K562 (cell line): ENCODE measurements around the gene ADAMTS2. TPM values are rescaled to one million over a fixed set of nuclear protein-coding genes. Genes with fewer than 3 reads are reported as not detected.

Source experiments
- ATAC-seq: fragments of 200-7000 bp; cut with Tn5 transposase; 3 replicates; pipeline ENCODE4 v1.9.1; 2020; ENCODE audit warnings: moderate library complexity
- BruUV-seq: library from RNA; stranded (reverse); fragments of 400-500 nt; replicated peaks from 2 replicates; lab custom pipeline; 2021; lab: Mats Ljungman, UMichigan
- CTCF ChIA-PET: fragments of 300-600 bp; formaldehyde crosslinking; extraction: SDS; loops from one replicate; lab custom pipeline; 2021; ENCODE audit warnings: low intra/inter-chr PET ratio; lab: Yijun Ruan, JAX
- POLR2A ChIA-PET: fragments of 300-600, 350-650 bp; sonication (Branson Sonifier 250); formaldehyde crosslinking; extraction: SDS; loops from one replicate; lab custom pipeline; 2021; ENCODE audit warnings: antibody characterized with exemption, inconsistent platforms; lab: Yijun Ruan, JAX
- DNase-seq, 4 experiments: peaks; one replicate each; pipeline versions ENCODE4 v3.0.0 to v3.0.0-alpha.2; 2011 to 2018; ENCODE audit warnings: low spot score in 3 of 4, mixed read lengths in 3 of 4; ENCODE audit errors: extremely low read depth in 1 of 4
- FAIRE-seq: peaks from 2 replicates; lab custom pipeline; 2011; peaks lifted over from hg19 to GRCh38; lab: Jason Lieb, UNC
- H2AFZ ChIP-seq: 2 replicates; pipeline ENCODE4 v1.6.0; 2011; ENCODE audit warnings: low read depth, low read length, control low read depth, inconsistent platforms
- H3K27ac ChIP-seq: fragments of 200-600 bp; 3 replicates; pipeline ENCODE4 v1.8.0; 2011; ENCODE audit warnings: low read depth, mild to moderate bottlenecking, control low read depth, inconsistent platforms, low read length, moderate library complexity, mixed read lengths; ENCODE audit errors: extremely low read depth
- H3K27me3 ChIP-seq, 2 experiments: fragments of 300-600 bp in 1 of 2; 2 replicates in 1 of 2; 3 replicates in 1 of 2; pipeline versions ENCODE4 v1.6.0 to v1.8.0; 2011; ENCODE audit warnings: inconsistent platforms in 2 of 2, low read length in 2 of 2, mild to moderate bottlenecking in 1 of 2, mixed read lengths in 1 of 2, moderate library complexity in 1 of 2; ENCODE audit not compliant: control insufficient read depth in 2 of 2, insufficient read depth in 2 of 2
- H3K36me3 ChIP-seq: fragments of 300-600 bp; 3 replicates; pipeline ENCODE4 v1.8.0; 2011; ENCODE audit warnings: mild to moderate bottlenecking, low read length, inconsistent platforms; ENCODE audit not compliant: control insufficient read depth, insufficient read depth
- H3K4me1 ChIP-seq, 2 experiments: fragments of 200-600 bp in 1 of 2; replicated peaks in 1 of 2; 2 replicates in 1 of 2; 3 replicates in 1 of 2; pipeline versions ENCODE4 v1.5.1 to v1.8.0; 2011; ENCODE audit warnings: inconsistent platforms in 2 of 2, low read length in 2 of 2, mild to moderate bottlenecking in 1 of 2, mixed read lengths in 1 of 2, moderate library complexity in 1 of 2; ENCODE audit not compliant: control insufficient read depth in 2 of 2, insufficient read depth in 2 of 2
- H3K4me2 ChIP-seq: 2 replicates; pipeline ENCODE4 v1.6.1; 2011; ENCODE audit warnings: low read length, control low read depth, inconsistent platforms, mixed read lengths; ENCODE audit not compliant: insufficient read depth
- H3K4me3 ChIP-seq: fragments of 200-600 bp; sonication (generic), shearing (Covaris generic); 2 replicates; pipeline ENCODE4 v1.5.1; 2016; ENCODE audit warnings: control low read depth, inconsistent platforms
- H3K79me2 ChIP-seq: fragments of 200-600 bp; 3 replicates; pipeline ENCODE4 v1.8.0; 2011; ENCODE audit warnings: low read length, inconsistent platforms; ENCODE audit not compliant: control insufficient read depth, insufficient read depth
- H3K9ac ChIP-seq, 2 experiments: 2 replicates each; pipeline versions ENCODE4 v1.6.0 to v1.6.1; 2011; ENCODE audit warnings: low read depth in 2 of 2, low read length in 2 of 2, control low read depth in 1 of 2, inconsistent platforms in 1 of 2, mild to moderate bottlenecking in 1 of 2, mixed read lengths in 1 of 2; ENCODE audit not compliant: insufficient read depth in 1 of 2
- H3K9me1 ChIP-seq: one replicate; pipeline ENCODE4 v1.6.0; 2011; ENCODE audit warnings: inconsistent platforms, mild to moderate bottlenecking, low read length, moderate library complexity; ENCODE audit not compliant: control insufficient read depth, insufficient read depth
- H3K9me3 ChIP-seq: replicated peaks from 2 replicates; pipeline ENCODE4 v1.5.1; 2011; ENCODE audit warnings: low read depth, low read length, inconsistent platforms; ENCODE audit not compliant: control insufficient read depth, insufficient read depth
- H4K20me1 ChIP-seq: replicated peaks from 2 replicates; pipeline ENCODE4 v1.6.1; 2011; ENCODE audit warnings: low read length, inconsistent platforms, mixed read lengths; ENCODE audit not compliant: control insufficient read depth, insufficient read depth
- ATF7 ChIP-seq: fragments of 450-650 bp; IDR thresholded peaks from 2 replicates; pipeline ENCODE4 v1.7.1; 2014; ENCODE audit warnings: mild to moderate bottlenecking, moderate library complexity
- EP300 ChIP-seq: IDR thresholded peaks from 2 replicates; pipeline ENCODE4 v1.6.1; 2012; ENCODE audit warnings: low read length, improper control_type of control experiment
- ETS2 ChIP-seq: IDR thresholded peaks from 2 replicates; pipeline ENCODE4 v1.6.1; 2016; ENCODE audit warnings: borderline replicate concordance, missing genetic modification characterization, mild to moderate bottlenecking, moderate library complexity, missing compliant biosample characterization; ENCODE audit not compliant: poor library complexity, severe bottlenecking
- MTA2 ChIP-seq: fragments of 450-650 bp; IDR thresholded peaks from 2 replicates; pipeline ENCODE4 v1.6.1; 2016; ENCODE audit warnings: low read depth
- PCBP2 ChIP-seq: fragments of 200-400 bp; formaldehyde crosslinking; IDR thresholded peaks from 2 replicates; pipeline ENCODE4 v1.6.1; 2018; ENCODE audit warnings: low read length, low read depth, mild to moderate bottlenecking, moderate library complexity; ENCODE audit not compliant: poor library complexity, severe bottlenecking
- RFX1 ChIP-seq: fragments of 450-650 bp; IDR thresholded peaks from 2 replicates; pipeline ENCODE4 v1.6.1; 2016; ENCODE audit warnings: mild to moderate bottlenecking, moderate library complexity
- SRSF3 ChIP-seq: fragments of 200-400 bp; formaldehyde crosslinking; IDR thresholded peaks from 2 replicates; pipeline ENCODE4 v1.6.1; 2016; ENCODE audit warnings: mild to moderate bottlenecking, low read length, moderate library complexity; ENCODE audit not compliant: insufficient read depth
- ZNF696 ChIP-seq: fragments of 250-450 bp; sonication (Bioruptor Pico); conservative IDR thresholded peaks from 2 replicates; pipeline ENCODE4 v1.4.0; 2020; ENCODE audit warnings: mild to moderate bottlenecking, moderate library complexity
- ZNF717 ChIP-seq: fragments of 250-450 bp; sonication (Bioruptor Pico); IDR thresholded peaks from 2 replicates; pipeline ENCODE4 v1.5.0; 2021
- WGBS: fragments of 100-300 bp; shearing (Covaris generic); methylation state at CpG from one replicate; pipeline ENCODE4 v1.1.6; 2016; ENCODE audit warnings: low coverage, mixed read lengths; ENCODE audit not compliant: insufficient coverage; ENCODE audit errors: missing lambda C conversion rate; 5-methylcytosine and 5-hydroxymethylcytosine counted together
- in situ Hi-C: fragments of 300-500 bp; cut with MboI; formaldehyde crosslinking; loops from 4 replicates; pipeline ENCODE4 v1.15.0; 2018; ENCODE audit warnings: inconsistent platforms, mixed read lengths
- intact Hi-C: fragments of 100-400 bp; cut with micrococcal nuclease; formaldehyde crosslinking; loops from 2 replicates; pipeline ENCODE4 v1.14.2; 2022
- polyA plus RNA-seq, 8 experiments: library from polyadenylated mRNA; depleted of rRNA in 4 of 8; stranded (reverse) in 5 of 8; unstranded in 3 of 8; fragments of >200 nt; fragmentation: Nextera tagmentation in 2 of 8; fragmentation: Illumina TruSeq in 1 of 8; extraction: Ambion mirVana in 2 of 8; extraction: Trizol in 1 of 8; gene quantifications; 2 replicates each; pipeline versions ENCODE4 v1.2.1 to v1.2.3, GENCODE V29; 2011 to 2014; ENCODE audit warnings: inconsistent platforms in 1 of 8, missing spikeins in 1 of 8
- total RNA-seq, 7 experiments: library from RNA; depleted of rRNA in 6 of 7; stranded (reverse); fragments of >200 nt in 6 of 7; fragmentation: Illumina TruSeq in 2 of 7; extraction: Trizol in 2 of 7; gene quantifications; 2 replicates each; pipeline versions ENCODE4 v1.2.1 to v1.2.3, GENCODE V29; 2011 to 2021; ENCODE audit warnings: low replicate concordance in 1 of 7
- TF ChIP-seq, protein P1 (sequence below): fragments of 250-450 bp; sonication (Bioruptor Pico); IDR thresholded peaks from 2 replicates; pipeline ENCODE4 v1.5.0; 2021
- TF ChIP-seq, protein P2 (sequence below): fragments of 200-400 bp; formaldehyde crosslinking; IDR thresholded peaks from 2 replicates; pipeline ENCODE4 v1.6.1; 2017; ENCODE audit warnings: mild to moderate bottlenecking, low read depth, low read length, moderate library complexity
- TF ChIP-seq, protein P3 (sequence below): fragments of 450-650 bp; IDR thresholded peaks from 2 replicates; pipeline ENCODE4 v1.6.1; 2016; ENCODE audit warnings: missing biosample characterization, missing genetic modification characterization
- TF ChIP-seq, protein P4 (sequence below), 3 experiments: IDR thresholded peaks in 2 of 3; conservative IDR thresholded peaks in 1 of 3; 2 replicates each; pipeline ENCODE4 v1.5.1; 2011 to 2012; ENCODE audit warnings: low read length in 3 of 3, mild to moderate bottlenecking in 3 of 3, control low read depth in 2 of 3, improper control_type of control experiment in 1 of 3, inconsistent platforms in 1 of 3, low read depth in 1 of 3, mixed read lengths in 1 of 3, moderate library complexity in 1 of 3; ENCODE audit not compliant: insufficient read depth in 2 of 3

The ADAMTS2 gene
- total and polyA plus RNA-seq, 9 of the 15 experiments (the other 6 are each of a cell fraction or from before 2014, with no cell fraction given), result not detected

DNA sequence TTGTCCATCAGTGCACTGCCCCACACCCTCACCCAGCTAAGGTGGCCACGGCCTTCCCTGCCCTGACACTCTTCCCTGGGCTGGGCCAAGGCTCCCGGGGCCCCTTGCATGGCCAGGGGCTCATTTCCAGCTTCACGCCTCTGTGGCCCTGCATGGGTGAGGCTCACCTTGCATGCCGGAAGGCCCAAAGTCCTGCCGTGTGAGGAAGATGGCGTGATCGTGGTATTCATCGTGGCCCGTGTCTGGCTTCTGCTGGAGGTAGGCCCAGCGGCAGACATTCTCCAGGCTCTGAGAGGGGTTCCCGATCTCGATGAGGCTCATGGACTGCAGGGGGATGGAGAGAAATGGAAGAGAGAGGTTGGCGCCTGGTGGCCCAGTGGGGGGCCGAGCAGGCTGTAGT lies 186.7 kb downstream of the ADAMTS2 start (continued):
- TF ChIP-seq, protein P1, sequence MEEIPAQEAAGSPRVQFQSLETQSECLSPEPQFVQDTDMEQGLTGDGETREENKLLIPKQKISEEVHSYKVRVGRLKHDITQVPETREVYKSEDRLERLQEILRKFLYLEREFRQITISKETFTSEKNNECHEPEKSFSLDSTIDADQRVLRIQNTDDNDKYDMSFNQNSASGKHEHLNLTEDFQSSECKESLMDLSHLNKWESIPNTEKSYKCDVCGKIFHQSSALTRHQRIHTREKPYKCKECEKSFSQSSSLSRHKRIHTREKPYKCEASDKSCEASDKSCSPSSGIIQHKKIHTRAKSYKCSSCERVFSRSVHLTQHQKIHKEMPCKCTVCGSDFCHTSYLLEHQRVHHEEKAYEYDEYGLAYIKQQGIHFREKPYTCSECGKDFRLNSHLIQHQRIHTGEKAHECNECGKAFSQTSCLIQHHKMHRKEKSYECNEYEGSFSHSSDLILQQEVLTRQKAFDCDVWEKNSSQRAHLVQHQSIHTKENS (CRISPR knock-in tag), result no peak
- TF ChIP-seq, protein P2, sequence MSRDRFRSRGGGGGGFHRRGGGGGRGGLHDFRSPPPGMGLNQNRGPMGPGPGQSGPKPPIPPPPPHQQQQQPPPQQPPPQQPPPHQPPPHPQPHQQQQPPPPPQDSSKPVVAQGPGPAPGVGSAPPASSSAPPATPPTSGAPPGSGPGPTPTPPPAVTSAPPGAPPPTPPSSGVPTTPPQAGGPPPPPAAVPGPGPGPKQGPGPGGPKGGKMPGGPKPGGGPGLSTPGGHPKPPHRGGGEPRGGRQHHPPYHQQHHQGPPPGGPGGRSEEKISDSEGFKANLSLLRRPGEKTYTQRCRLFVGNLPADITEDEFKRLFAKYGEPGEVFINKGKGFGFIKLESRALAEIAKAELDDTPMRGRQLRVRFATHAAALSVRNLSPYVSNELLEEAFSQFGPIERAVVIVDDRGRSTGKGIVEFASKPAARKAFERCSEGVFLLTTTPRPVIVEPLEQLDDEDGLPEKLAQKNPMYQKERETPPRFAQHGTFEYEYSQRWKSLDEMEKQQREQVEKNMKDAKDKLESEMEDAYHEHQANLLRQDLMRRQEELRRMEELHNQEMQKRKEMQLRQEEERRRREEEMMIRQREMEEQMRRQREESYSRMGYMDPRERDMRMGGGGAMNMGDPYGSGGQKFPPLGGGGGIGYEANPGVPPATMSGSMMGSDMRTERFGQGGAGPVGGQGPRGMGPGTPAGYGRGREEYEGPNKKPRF, result no peak
- no peak for TF ChIP-seq RFX1

DNA sequence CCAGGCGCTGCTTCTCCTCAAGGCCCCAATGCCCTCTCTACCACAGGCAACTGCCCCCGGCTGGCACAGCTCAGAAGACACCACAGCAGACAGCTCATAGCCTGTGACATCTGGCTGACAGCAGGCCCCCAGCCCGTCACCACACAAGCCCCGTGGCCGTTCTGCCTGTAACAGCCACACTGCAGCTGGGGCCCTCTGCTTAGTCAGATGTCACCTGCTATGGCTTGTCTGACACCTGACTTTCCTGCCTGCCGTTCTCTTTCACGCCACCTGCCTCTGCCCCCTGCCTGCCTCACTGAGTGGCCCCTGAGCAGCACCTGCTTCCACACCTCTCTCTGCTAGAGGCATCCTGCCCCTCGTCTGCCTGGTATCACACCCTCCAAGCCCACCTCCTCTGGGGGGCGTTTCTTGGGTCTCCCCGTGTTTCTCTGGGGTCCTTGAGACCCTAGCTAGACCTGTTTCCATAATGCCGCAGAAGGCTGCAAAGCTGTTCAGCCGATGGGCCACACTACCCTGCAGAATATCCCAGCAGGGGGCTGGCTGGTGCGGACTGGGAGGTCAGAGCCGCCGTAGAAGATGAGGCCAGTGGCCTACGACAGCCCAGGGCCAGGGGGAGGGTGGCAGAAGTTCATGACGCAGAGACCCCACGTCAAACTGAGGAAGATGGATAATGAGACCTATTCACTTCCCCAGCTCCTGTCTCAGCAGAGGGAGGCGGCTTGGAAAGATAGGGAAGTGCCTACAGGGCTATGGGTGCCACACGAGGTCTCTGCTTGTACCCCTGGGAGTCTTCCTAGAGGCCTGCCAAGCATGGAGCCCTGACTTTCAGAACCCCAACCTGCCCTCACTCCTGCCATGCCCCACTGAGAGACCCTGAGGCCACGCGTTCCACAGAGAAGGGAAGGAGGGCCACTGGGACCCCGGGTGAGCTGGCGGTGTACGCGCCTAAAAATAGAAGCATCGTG lies 190.0 kb downstream of the ADAMTS2 start:
- Histone ChIP-seq H3K36me3 (no peaks in the 10 kb centered on the region), H3K27me3 (peaks cover 0 to 62% of the 10 kb centered on the region in 2 experiments; a peak in 3 of 5 replicates), H3K4me1 (peaks cover 0 to 15% of the 10 kb centered on the region in 2 experiments; a peak in 2 of 5 replicates), H2AFZ (no peak overlapping the region), H3K4me3 (no peak overlapping the region), H4K20me1 (no peaks in the 10 kb centered on the region), H3K9ac (no peak overlapping the region; a peak in 1 of 4 replicates), H3K4me2 (no peak overlapping the region), H3K9me1 (no peaks in the 10 kb centered on the region), H3K27ac (no peak overlapping the region), H3K9me3 (no peaks in the 10 kb centered on the region), H3K79me2 (no peaks in the 10 kb centered on the region)
- no peak for ATAC-seq
- intact Hi-C loops, result no loop called here
- BruUV-seq, result no TSS peak
- no peak for DNase-seq
- POLR2A ChIA-PET, result interaction anchor here (0.5 to 1.0 kb wide), 3 partner anchors 8 to 942 kb away, joined by 3 to 4 read pairs (median 4); no protein-coding TSS in a partner anchor
- FAIRE-seq, result no peak
- in situ Hi-C loops, result no loop called here
- WGBS, result 3% methylated on average over 25 of the region's 27 CpGs
- CTCF ChIA-PET, result no interaction called here
- TF ChIP-seq SRSF3, result no peak
- TF ChIP-seq ZNF717 (CRISPR knock-in tag), result no peak
- TF ChIP-seq PCBP2, result no peak
- no peak for TF ChIP-seq MTA2
- no peak for TF ChIP-seq EP300
- no peak for TF ChIP-seq ZNF696 (CRISPR knock-in tag)
- TF ChIP-seq, protein P3, sequence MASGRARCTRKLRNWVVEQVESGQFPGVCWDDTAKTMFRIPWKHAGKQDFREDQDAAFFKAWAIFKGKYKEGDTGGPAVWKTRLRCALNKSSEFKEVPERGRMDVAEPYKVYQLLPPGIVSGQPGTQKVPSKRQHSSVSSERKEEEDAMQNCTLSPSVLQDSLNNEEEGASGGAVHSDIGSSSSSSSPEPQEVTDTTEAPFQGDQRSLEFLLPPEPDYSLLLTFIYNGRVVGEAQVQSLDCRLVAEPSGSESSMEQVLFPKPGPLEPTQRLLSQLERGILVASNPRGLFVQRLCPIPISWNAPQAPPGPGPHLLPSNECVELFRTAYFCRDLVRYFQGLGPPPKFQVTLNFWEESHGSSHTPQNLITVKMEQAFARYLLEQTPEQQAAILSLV (tag), result no peak
- TF ChIP-seq, protein P4, sequence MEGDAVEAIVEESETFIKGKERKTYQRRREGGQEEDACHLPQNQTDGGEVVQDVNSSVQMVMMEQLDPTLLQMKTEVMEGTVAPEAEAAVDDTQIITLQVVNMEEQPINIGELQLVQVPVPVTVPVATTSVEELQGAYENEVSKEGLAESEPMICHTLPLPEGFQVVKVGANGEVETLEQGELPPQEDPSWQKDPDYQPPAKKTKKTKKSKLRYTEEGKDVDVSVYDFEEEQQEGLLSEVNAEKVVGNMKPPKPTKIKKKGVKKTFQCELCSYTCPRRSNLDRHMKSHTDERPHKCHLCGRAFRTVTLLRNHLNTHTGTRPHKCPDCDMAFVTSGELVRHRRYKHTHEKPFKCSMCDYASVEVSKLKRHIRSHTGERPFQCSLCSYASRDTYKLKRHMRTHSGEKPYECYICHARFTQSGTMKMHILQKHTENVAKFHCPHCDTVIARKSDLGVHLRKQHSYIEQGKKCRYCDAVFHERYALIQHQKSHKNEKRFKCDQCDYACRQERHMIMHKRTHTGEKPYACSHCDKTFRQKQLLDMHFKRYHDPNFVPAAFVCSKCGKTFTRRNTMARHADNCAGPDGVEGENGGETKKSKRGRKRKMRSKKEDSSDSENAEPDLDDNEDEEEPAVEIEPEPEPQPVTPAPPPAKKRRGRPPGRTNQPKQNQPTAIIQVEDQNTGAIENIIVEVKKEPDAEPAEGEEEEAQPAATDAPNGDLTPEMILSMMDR (IDR thresholded peaks at IDR 0.05 in 2 of 3, conservative IDR thresholded peaks at IDR 0.05 in 1 of 3; ENCODE audit: insufficient read depth in 2 of 3, low read depth in 1 of 3, low read length in 3 of 3), result no peak
- TF ChIP-seq ATF7, result no peak
- TF ChIP-seq ETS2 (tag), result no peak
